IMR-90 (cell line): Measurements from ENCODE around the gene CPAMD8. TPM values are rescaled to one million over a fixed set of nuclear protein-coding genes. Genes with fewer than 3 reads are reported as not detected.

Source experiments
- ATAC-seq: fragments of 200-7000 bp; cut with Tn5 transposase; 2 replicates; pipeline ENCODE4 v1.9.1; 2020; ENCODE audit warnings: low read depth, mild to moderate bottlenecking, moderate library complexity
- BruUV-seq: library from RNA; stranded (reverse); fragments of 400-500 nt; replicated peaks from 2 replicates; lab custom pipeline; 2021; lab: Mats Ljungman, UMichigan
- CTCF ChIA-PET: fragments of 300-600 bp; formaldehyde crosslinking; extraction: SDS; loops from one replicate; lab custom pipeline; 2021; ENCODE audit warnings: antibody characterized with exemption; lab: Yijun Ruan, JAX
- POLR2A ChIA-PET: fragments of 300-600 bp; sonication (Branson Sonifier 250); formaldehyde crosslinking; loops from one replicate; lab custom pipeline; 2022; ENCODE audit warnings: antibody characterized with exemption; ENCODE audit not compliant: unreplicated experiment; lab: Charles Lee
- DNase-seq: peaks from one replicate; pipeline ENCODE4 v3.0.0; 2013
- H2AFZ ChIP-seq: replicated peaks from 2 replicates; pipeline ENCODE3; 2013; ENCODE audit warnings: low read length, mild to moderate bottlenecking; ENCODE audit not compliant: poor library complexity
- H2AK5ac ChIP-seq: 2 replicates; pipeline ENCODE4 v1.6.1; 2013; ENCODE audit warnings: low read depth, low read length, inconsistent platforms
- H2AK9ac ChIP-seq: replicated peaks from 2 replicates; pipeline ENCODE3; 2013; ENCODE audit warnings: mild to moderate bottlenecking, low read depth, low read length, moderate library complexity; ENCODE audit not compliant: poor library complexity
- H2BK120ac ChIP-seq: 2 replicates; pipeline ENCODE4 v1.6.1; 2013; ENCODE audit warnings: low read depth, low read length, inconsistent platforms
- H2BK15ac ChIP-seq: 3 replicates; pipeline ENCODE4 v1.6.1; 2013; ENCODE audit warnings: low read depth, low read length, inconsistent platforms
- H2BK20ac ChIP-seq: 2 replicates; pipeline ENCODE4 v1.6.1; 2013; ENCODE audit warnings: low read depth, mild to moderate bottlenecking, inconsistent platforms, low read length, moderate library complexity
- H2BK5ac ChIP-seq: 2 replicates; pipeline ENCODE4 v1.6.1; 2013; ENCODE audit warnings: mild to moderate bottlenecking, low read depth, low read length, inconsistent platforms; ENCODE audit not compliant: poor library complexity, severe bottlenecking
- H3K14ac ChIP-seq: replicated peaks from 2 replicates; pipeline ENCODE4 v1.6.1; 2013; ENCODE audit warnings: low read depth, low read length, inconsistent platforms
- H3K18ac ChIP-seq: 2 replicates; pipeline ENCODE4 v1.6.1; 2013; ENCODE audit warnings: low read depth, low read length, control low read depth
- H3K23ac ChIP-seq: 2 replicates; pipeline ENCODE4 v1.6.1; 2013; ENCODE audit warnings: low read depth, low read length, inconsistent platforms
- H3K27ac ChIP-seq: 2 replicates; pipeline ENCODE4 v1.5.1; 2013; ENCODE audit warnings: mild to moderate bottlenecking, control low read depth, low read length; ENCODE audit not compliant: insufficient read depth
- H3K27me3 ChIP-seq: 2 replicates; pipeline ENCODE4 v1.6.1; 2013; ENCODE audit warnings: low read length; ENCODE audit not compliant: control insufficient read depth, insufficient read depth
- H3K36me3 ChIP-seq: 2 replicates; pipeline ENCODE4 v1.6.1; 2013; ENCODE audit warnings: low read length, mixed read lengths; ENCODE audit not compliant: control insufficient read depth, insufficient read depth
- H3K4ac ChIP-seq: 2 replicates; pipeline ENCODE4 v1.6.1; 2013; ENCODE audit warnings: low read depth, low read length, inconsistent platforms
- H3K4me1 ChIP-seq: 2 replicates; pipeline ENCODE4 v1.6.1; 2013; ENCODE audit warnings: low read length, mixed read lengths; ENCODE audit not compliant: control insufficient read depth, insufficient read depth
- H3K4me2 ChIP-seq: 2 replicates; pipeline ENCODE4 v1.6.1; 2013; ENCODE audit warnings: low read depth, mild to moderate bottlenecking, control low read depth, low read length, moderate library complexity
- H3K4me3 ChIP-seq: 2 replicates; pipeline ENCODE4 v1.5.1; 2013; ENCODE audit warnings: low read depth, mild to moderate bottlenecking, control low read depth, low read length, moderate library complexity; ENCODE audit not compliant: insufficient read depth
- H3K56ac ChIP-seq: 2 replicates; pipeline ENCODE4 v1.6.1; 2013; ENCODE audit warnings: low read length, inconsistent platforms; ENCODE audit not compliant: insufficient read depth; ENCODE audit errors: extremely low read depth
- H3K79me1 ChIP-seq, 2 experiments: 2 replicates each; pipeline ENCODE4 v1.6.1; 2013; ENCODE audit warnings: low read length in 2 of 2, inconsistent platforms in 1 of 2, low read depth in 1 of 2
- H3K9ac ChIP-seq: 2 replicates; pipeline ENCODE4 v1.6.1; 2013; ENCODE audit warnings: low read depth, low read length, control low read depth
- H3K9me1 ChIP-seq: 2 replicates; pipeline ENCODE4 v1.6.1; 2013; ENCODE audit warnings: low read length, inconsistent platforms; ENCODE audit not compliant: insufficient read depth
- H3K9me3 ChIP-seq: 2 replicates; pipeline ENCODE4 v1.6.1; 2013; ENCODE audit warnings: low read length; ENCODE audit not compliant: control insufficient read depth, insufficient read depth
- H4K20me1 ChIP-seq: 2 replicates; pipeline ENCODE4 v1.6.1; 2013; ENCODE audit warnings: low read length, inconsistent platforms; ENCODE audit not compliant: insufficient read depth
- H4K5ac ChIP-seq: 2 replicates; pipeline ENCODE4 v1.6.1; 2013; ENCODE audit warnings: mild to moderate bottlenecking, low read depth, low read length, control low read depth
- H4K8ac ChIP-seq, 2 experiments: 2 replicates each; pipeline ENCODE4 v1.6.1; 2013; ENCODE audit warnings: low read depth in 2 of 2, low read length in 2 of 2, control low read depth in 1 of 2, inconsistent platforms in 1 of 2
- H4K91ac ChIP-seq: 2 replicates; pipeline ENCODE4 v1.6.1; 2013; ENCODE audit warnings: low read depth, low read length, inconsistent platforms; ENCODE audit not compliant: insufficient read depth
- BHLHE40 ChIP-seq: fragments of 150-350 bp; IDR thresholded peaks from 2 replicates; pipeline ENCODE4 v1.6.1; 2016; ENCODE audit warnings: mild to moderate bottlenecking, low read depth, low read length
- CEBPB ChIP-seq: IDR thresholded peaks from 2 replicates; pipeline ENCODE4 v1.6.1; 2012; ENCODE audit warnings: low read depth, low read length, improper control_type of control experiment
- CHD1 ChIP-seq: IDR thresholded peaks from 2 replicates; pipeline ENCODE4 v1.6.1; 2012; ENCODE audit warnings: low read depth, low read length, improper control_type of control experiment
- CTCF ChIP-seq: conservative IDR thresholded peaks from 2 replicates; pipeline ENCODE4 v1.5.1; 2012; ENCODE audit warnings: mild to moderate bottlenecking, low read depth, low read length, improper control_type of control experiment
- ELK1 ChIP-seq: fragments of 150-350 bp; IDR thresholded peaks from 2 replicates; pipeline ENCODE4 v1.6.1; 2016; ENCODE audit warnings: low read depth, mild to moderate bottlenecking, low read length, moderate library complexity, borderline replicate concordance
- FOS ChIP-seq: fragments of 150-350 bp; IDR thresholded peaks from 2 replicates; pipeline ENCODE4 v1.6.1; 2016; ENCODE audit warnings: low read depth, low read length
- MAFK ChIP-seq: IDR thresholded peaks from 2 replicates; pipeline ENCODE4 v1.6.1; 2012; ENCODE audit warnings: low read depth, low read length, improper control_type of control experiment
- MAZ ChIP-seq: IDR thresholded peaks from 2 replicates; pipeline ENCODE4 v1.6.1; 2012; ENCODE audit warnings: low read depth, mild to moderate bottlenecking, low read length, improper control_type of control experiment, moderate library complexity, borderline replicate concordance
- MXI1 ChIP-seq: IDR thresholded peaks from 2 replicates; pipeline ENCODE4 v1.6.1; 2012; ENCODE audit warnings: low read depth, mild to moderate bottlenecking, low read length, moderate library complexity, borderline replicate concordance
- NFE2L2 ChIP-seq: fragments of 150-350 bp; IDR thresholded peaks from 2 replicates; pipeline ENCODE4 v1.6.1; 2016; ENCODE audit warnings: low read depth, mild to moderate bottlenecking, low read length
- POLR2A ChIP-seq: IDR thresholded peaks from 2 replicates; pipeline ENCODE4 v1.6.1; 2012; ENCODE audit warnings: mild to moderate bottlenecking, low read depth, low read length
- RAD21 ChIP-seq: IDR thresholded peaks from 2 replicates; pipeline ENCODE4 v1.6.1; 2012; ENCODE audit warnings: low read length, improper control_type of control experiment
- RCOR1 ChIP-seq: IDR thresholded peaks from 2 replicates; pipeline ENCODE4 v1.6.1; 2012; ENCODE audit warnings: mild to moderate bottlenecking, low read length, improper control_type of control experiment; ENCODE audit not compliant: insufficient replicate concordance
- RFX5 ChIP-seq: IDR thresholded peaks from 2 replicates; pipeline ENCODE4 v1.8.0; 2012; ENCODE audit warnings: low read depth, mild to moderate bottlenecking, low read length, moderate library complexity
- SMC3 ChIP-seq: fragments of 150-350 bp; IDR thresholded peaks from 2 replicates; pipeline ENCODE4 v1.6.1; 2016; ENCODE audit warnings: low read depth, mild to moderate bottlenecking, antibody characterized with exemption, low read length, moderate library complexity
- USF2 ChIP-seq: fragments of 150-350 bp; IDR thresholded peaks from 2 replicates; pipeline ENCODE4 v1.6.1; 2017; ENCODE audit warnings: mild to moderate bottlenecking, antibody characterized with exemption, low read length, low read depth
- WGBS, 2 experiments: methylation state at CpG; one replicate each; pipeline versions ENCODE4 v1.1.5 to v1.1.7; 2013; ENCODE audit warnings: missing lambda C conversion rate in 2 of 2; ENCODE audit not compliant: insufficient read length in 1 of 2; ENCODE audit errors: extremely low coverage in 2 of 2; 5-methylcytosine and 5-hydroxymethylcytosine counted together
- dilution Hi-C: fragments of 300-500 bp; cut with HindIII; formaldehyde crosslinking; loops from one replicate; pipeline ENCODE4 v1.14.3; 2018; ENCODE audit warnings: low sequenced_read_pairs; ENCODE audit not compliant: unreplicated experiment
- in situ Hi-C: fragments of 300-500 bp; cut with MboI; formaldehyde crosslinking; loops from 3 replicates; pipeline ENCODE4 v1.14.3; 2019; ENCODE audit warnings: low sequenced_read_pairs, inconsistent platforms, mixed read lengths
- intact Hi-C: fragments of 100-400 bp; cut with micrococcal nuclease; formaldehyde crosslinking; loops from 2 replicates; pipeline ENCODE4 v1.10.0; 2022
- polyA plus RNA-seq, 3 experiments: library from polyadenylated mRNA; depleted of rRNA; stranded (reverse); fragments of >200 nt; gene quantifications; 2 replicates each; pipeline ENCODE4 v1.2.3, GENCODE V29; 2012; ENCODE audit warnings: low replicate concordance in 1 of 3
- total RNA-seq: library from RNA; depleted of rRNA; stranded (reverse); fragments of >200 nt; gene quantifications from 2 replicates; pipeline ENCODE4 v1.2.3, GENCODE V29; 2012

Gene CPAMD8
- total and polyA plus RNA-seq, 2 of the 4 experiments (the other 2 are of a cell fraction): 0.36 to 0.79 TPM

- no peak overlapping the region for H2BK120ac ChIP-seq
- H3K4me1 ChIP-seq: peaks cover 2% of the 10 kb centered on the region; the same call in 1 of the 2 replicates
- no peak overlapping the region for H2BK15ac ChIP-seq
- no peak overlapping the region for H4K91ac ChIP-seq
- no peak overlapping the region for H3K4me2 ChIP-seq
- no peak overlapping the region for H2AK9ac ChIP-seq
- DNase-seq (no peak), ATAC-seq (no peak)
- no peak overlapping the region for H2AFZ ChIP-seq
- H3K9me1 ChIP-seq: peaks cover 5% of the 10 kb centered on the region; the same call in 1 of the 2 replicates
- H2BK20ac ChIP-seq: no peak overlapping the region
- dilution Hi-C loops: no loop called here
- no peak overlapping the region for H3K9ac ChIP-seq
- no peak overlapping the region for H3K18ac ChIP-seq
- no peaks in the 10 kb centered on the region for H3K27me3 ChIP-seq
- peaks cover 0 to 11% of the 10 kb centered on the region in 2 experiments; a peak in 1 of 4 replicates for H3K79me1 ChIP-seq
- intact Hi-C loops: no loop called here
- CTCF ChIA-PET: no interaction called here
- H3K36me3 ChIP-seq: peaks cover 31% of the 10 kb centered on the region
- no peak overlapping the region for H3K4me3 ChIP-seq
- no peaks in the 10 kb centered on the region for H4K20me1 ChIP-seq
- H3K14ac ChIP-seq: no peak overlapping the region
- no TSS peak for BruUV-seq
- no peak overlapping the region for H3K56ac ChIP-seq
- TF ChIP-seq CTCF (no peak), POLR2A (no peak), SMC3 (no peak), NFE2L2 (no peak), MAFK (no peak), RAD21 (no peak), CHD1 (no peak), BHLHE40 (no peak), MXI1 (no peak), MAZ (no peak), RFX5 (no peak), RCOR1 (no peak), CEBPB (no peak), USF2 (no peak), FOS (no peak), ELK1 (no peak)
- 100% methylated on average over 3 of the region's 5 CpGs; no CpG with 5 or more reads in 1 of the 2 experiments for WGBS, 2 experiments
- in situ Hi-C loops: loop anchor here (5.0 kb wide), 1 partner anchor 282 kb away; no protein-coding TSS in a partner anchor
- H3K23ac ChIP-seq: no peak overlapping the region
- no peak overlapping the region for H2AK5ac ChIP-seq
- H3K9me3 ChIP-seq: peaks cover 17% of the 10 kb centered on the region
- POLR2A ChIA-PET: no interaction called here
- no peak overlapping the region for H3K27ac ChIP-seq
- H4K5ac ChIP-seq: no peak overlapping the region
- H3K4ac ChIP-seq: no peak overlapping the region
- no peak overlapping the region for H4K8ac ChIP-seq
- H2BK5ac ChIP-seq: no peak overlapping the region
Measured at GRCh38 chr19:17054746-17055145, 28.1 kb upstream of the CPAMD8 start.
